DMS114 treated with DMSO at 0.1 percent for 48 hours (cell line): ENCODE results near the gene CYB561D1.
A peak's percentile ranks its signal among the peaks of the same experiment; 100 is the strongest.

Experiments used
- DNase-seq: peaks from one replicate; lab custom pipeline; 2025; ENCODE audit not compliant: unreplicated experiment; lab: John Stamatoyannopoulos, UW

The CYB561D1 gene

GRCh38 chr1:109479901-109480300, 14.0 kb upstream of the CYB561D1 start:
- no peak for DNase-seq

GRCh38 chr1:109481646-109482045, 12.2 kb upstream of the CYB561D1 start:
- no peak for DNase-seq

GRCh38 chr1:109482242-109482641, 11.7 kb upstream of the CYB561D1 start:
- no peak for DNase-seq

- DNase-seq: peak; percentile 78
These were observed 10.9 kb upstream of the CYB561D1 start for GRCh38 chr1:109482791-109483671.

- peak; percentile 87 for DNase-seq
These were observed 10.0 kb upstream of the CYB561D1 start, which contains the start of gene ATXN7L2 for GRCh38 chr1:109483672-109484518. Gene ATXN7L2 (plus strand): TSS chr1:109483905. CDS start chr1:109483954, 49 bp downstream.

- no peak for DNase-seq
These were observed 9.3 kb upstream of the CYB561D1 start for GRCh38 chr1:109484519-109484975.

- no peak for DNase-seq
These were observed 8.9 kb upstream of the CYB561D1 start for GRCh38 chr1:109485001-109485400.

GRCh38 chr1:109487261-109487660, 6.6 kb upstream of the CYB561D1 start:
- DNase-seq: no peak

GRCh38 chr1:109488201-109488600, 5.7 kb upstream of the CYB561D1 start:
- no peak for DNase-seq

- no peak for DNase-seq
These were observed 5.2 kb upstream of the CYB561D1 start for GRCh38 chr1:109488696-109489095.

- peak; percentile 56 for DNase-seq
These were observed 3.6 kb upstream of the CYB561D1 start for GRCh38 chr1:109490029-109490933.

- DNase-seq: no peak
These were observed 3.0 kb upstream of the CYB561D1 start for GRCh38 chr1:109490934-109491302.

GRCh38 chr1:109491372-109491771, 2.5 kb upstream of the CYB561D1 start:
- no peak for DNase-seq

GRCh38 chr1:109492779-109493178, 1.1 kb upstream of the CYB561D1 start:
- no peak for DNase-seq

- DNase-seq: no peak
These were observed 667 bp upstream of the CYB561D1 start for GRCh38 chr1:109493227-109493626.

GRCh38 chr1:109495738-109496137, 1.8 kb downstream of the CYB561D1 start:
- no peak for DNase-seq

GRCh38 chr1:109497449-109498160, 3.7 kb downstream of the CYB561D1 start:
- DNase-seq: no peak

GRCh38 chr1:109498161-109498801, 4.4 kb downstream of the CYB561D1 start:
- DNase-seq: peak; percentile 55

GRCh38 chr1:109499081-109499480, 5.2 kb downstream of the CYB561D1 start:
- no peak for DNase-seq
